Measurements from ENCODE around the gene SH3BP5. TPM values are rescaled to one million over a fixed set of nuclear protein-coding genes. Genes with fewer than 3 reads are reported as not detected.

The SH3BP5 gene
- total and polyA plus RNA-seq, 4 experiments from 2014 or later = 48.2 to 118 (median 56.3) TPM

- H3K27ac ChIP-seq (ENCODE audit: low read depth, low read length) = peak overlapping the region; percentile 37
- peak overlapping the region; percentile 71 to 99 (median 97) for H3K27ac Mint-ChIP-seq
Observed at GRCh38 chr3:15348246-15348645, 15.9 kb upstream of the SH3BP5 start.

GRCh38 chr3:15347737-15348110, 15.3 kb upstream of the SH3BP5 start:
- Histone ChIP-seq H3K27me3 (ENCODE audit: insufficient read depth, low read length) (no peaks in the 10 kb centered on the region), H3K9me3 (ENCODE audit: control insufficient read depth in 1 of 2, low read length in 2 of 2) (no peaks in the 10 kb centered on the region), H3K4me1 (ENCODE audit: insufficient read depth, low read length) (peaks cover 75% of the 10 kb centered on the region), H3K27ac (ENCODE audit: low read depth, low read length) (peak overlapping the region; percentile 37), H3K4me3 (ENCODE audit: low read length in 2 of 2) (peak overlapping the region; percentile 2 to 18), H3K36me3 (ENCODE audit: insufficient read depth, low read length) (no peaks in the 10 kb centered on the region)
- H3K4me1 Mint-ChIP-seq = peaks cover 47 to 89% (median 68%) of the 10 kb centered on the region in 4 donors
- ChIA-PET POLR2A (ENCODE audit: partially characterized antibody) (interaction anchor here (0.5 to 4.8 kb wide), 18 partner anchors 8 to 254 kb away, joined by 3 to 47 read pairs (median 6); partner anchors contain the start of genes BTD and SH3BP5), CTCF (ENCODE audit: partially characterized antibody) (interaction anchor here (0.7 to 6.6 kb wide), 11 partner anchors 8 to 80 kb away, joined by 3 to 51 read pairs (median 5); partner anchors contain the start of gene SH3BP5)
- H3K27me3 Mint-ChIP-seq = no peaks in the 10 kb centered on the region
- peaks cover 2 to 5% of the 10 kb centered on the region in 2 donors for H3K36me3 Mint-ChIP-seq
- H3K4me3 Mint-ChIP-seq = peak overlapping the region; percentile 75 to 93 (median 86)
- H3K9me3 Mint-ChIP-seq = peaks cover 0 to 17% (median 13%) of the 10 kb centered on the region in 8 donors
- intact Hi-C loops (cut with micrococcal nuclease) = loop anchor here (1.0 to 2.0 kb wide), 3 partner anchors 9 to 15 kb away; partner anchors contain the start of gene SH3BP5
- no peak for DNase-seq
- H3K27ac Mint-ChIP-seq = peak overlapping the region; percentile 91 to 99 (median 97)

More at GRCh38 chr3:15348246-15348645, 15.9 kb upstream of the SH3BP5 start:
- peaks cover 2 to 5% of the 10 kb centered on the region in 2 donors for H3K36me3 Mint-ChIP-seq
- H3K9me3 Mint-ChIP-seq = peaks cover 0 to 17% (median 13%) of the 10 kb centered on the region in 8 donors
- Histone ChIP-seq H3K4me1 (ENCODE audit: insufficient read depth, low read length) (peaks cover 74% of the 10 kb centered on the region), H3K27me3 (ENCODE audit: insufficient read depth, low read length) (no peaks in the 10 kb centered on the region), H3K36me3 (ENCODE audit: insufficient read depth, low read length) (no peaks in the 10 kb centered on the region), H3K4me3 (ENCODE audit: low read length in 2 of 2) (no peak overlapping the region), H3K9me3 (ENCODE audit: control insufficient read depth in 1 of 2, low read length in 2 of 2) (no peaks in the 10 kb centered on the region)
- ChIA-PET POLR2A (ENCODE audit: partially characterized antibody) (interaction anchor here (1.0 to 4.8 kb wide), 14 partner anchors 8 to 92 kb away, joined by 3 to 47 read pairs (median 6); partner anchors contain the start of gene SH3BP5), CTCF (ENCODE audit: partially characterized antibody) (interaction anchor here (0.7 to 6.6 kb wide), 11 partner anchors 10 to 80 kb away, joined by 3 to 51 read pairs (median 4); partner anchors contain the start of gene SH3BP5)
- intact Hi-C loops (cut with micrococcal nuclease) = no loop called here
- DNase-seq = no peak
- H3K4me3 Mint-ChIP-seq = peak overlapping the region in 7 of 8 donors; percentile 44 to 93 (median 86)
- no peaks in the 10 kb centered on the region for H3K27me3 Mint-ChIP-seq
- H3K4me1 Mint-ChIP-seq = peaks cover 49 to 85% (median 69%) of the 10 kb centered on the region in 4 donors

- Mint-ChIP-seq H3K9me3 (peaks cover 0 to 17% (median 9%) of the 10 kb centered on the region in 8 donors), H3K36me3 (peaks cover 2 to 5% of the 10 kb centered on the region in 2 donors), H3K27me3 (no peaks in the 10 kb centered on the region), H3K4me3 (peak overlapping the region; percentile 75 to 93 (median 86)), H3K27ac (peak overlapping the region; percentile 91 to 99 (median 97)), H3K4me1 (peaks cover 45 to 84% (median 68%) of the 10 kb centered on the region in 4 donors)
- Histone ChIP-seq H3K27ac (ENCODE audit: low read depth, low read length) (peak overlapping the region; percentile 37), H3K9me3 (ENCODE audit: control insufficient read depth in 1 of 2, low read length in 2 of 2) (no peaks in the 10 kb centered on the region), H3K36me3 (ENCODE audit: insufficient read depth, low read length) (no peaks in the 10 kb centered on the region), H3K4me1 (ENCODE audit: insufficient read depth, low read length) (peaks cover 75% of the 10 kb centered on the region), H3K4me3 (ENCODE audit: low read length in 2 of 2) (peak overlapping the region; percentile 8 to 20), H3K27me3 (ENCODE audit: insufficient read depth, low read length) (no peaks in the 10 kb centered on the region)
- POLR2A ChIA-PET (ENCODE audit: partially characterized antibody) = interaction anchor here (0.5 to 4.8 kb wide), 18 partner anchors 9 to 255 kb away, joined by 3 to 47 read pairs (median 6); partner anchors contain the start of genes BTD and SH3BP5
- CTCF ChIA-PET (ENCODE audit: partially characterized antibody) = interaction anchor here (0.7 to 6.6 kb wide), 10 partner anchors 8 to 79 kb away, joined by 3 to 51 read pairs (median 8); partner anchors contain the start of gene SH3BP5
- intact Hi-C loops (cut with micrococcal nuclease) = loop anchor here (1.0 to 2.0 kb wide), 3 partner anchors 9 to 16 kb away; partner anchors contain the start of gene SH3BP5
- DNase-seq = peak; percentile 70 to 77 (median 71)
Observed at GRCh38 chr3:15347063-15347736, 14.8 kb upstream of the SH3BP5 start.

- peaks cover 0 to 14% (median 8%) of the 10 kb centered on the region in 8 donors for H3K9me3 Mint-ChIP-seq
- Histone ChIP-seq H3K27me3 (ENCODE audit: insufficient read depth, low read length) (no peaks in the 10 kb centered on the region), H3K4me3 (ENCODE audit: low read length in 2 of 2) (peak overlapping the region; percentile 8 to 20), H3K27ac (ENCODE audit: low read depth, low read length) (no peak overlapping the region), H3K36me3 (ENCODE audit: insufficient read depth, low read length) (no peaks in the 10 kb centered on the region), H3K4me1 (ENCODE audit: insufficient read depth, low read length) (peaks cover 68% of the 10 kb centered on the region), H3K9me3 (ENCODE audit: control insufficient read depth in 1 of 2, low read length in 2 of 2) (no peaks in the 10 kb centered on the region)
- no peaks in the 10 kb centered on the region for H3K27me3 Mint-ChIP-seq
- peaks cover 2 to 5% of the 10 kb centered on the region in 2 donors for H3K36me3 Mint-ChIP-seq
- ChIA-PET POLR2A (ENCODE audit: partially characterized antibody) (interaction anchor here (0.6 to 4.8 kb wide), 12 partner anchors 9 to 255 kb away, joined by 3 to 47 read pairs (median 5); partner anchors contain the start of genes BTD and SH3BP5), CTCF (ENCODE audit: partially characterized antibody) (interaction anchor here (0.9 to 6.6 kb wide), 10 partner anchors 9 to 106 kb away, joined by 3 to 51 read pairs (median 10); partner anchors contain the start of gene SH3BP5)
- peak overlapping the region in 6 of 8 donors; percentile 23 to 93 (median 86) for H3K4me3 Mint-ChIP-seq
- intact Hi-C loops (cut with micrococcal nuclease) = loop anchor here (2.0 kb wide), 1 partner anchor 16 kb away; no protein-coding TSS in a partner anchor
- peak overlapping the region; percentile 91 to 99 (median 97) for H3K27ac Mint-ChIP-seq
- H3K4me1 Mint-ChIP-seq = peaks cover 45 to 78% (median 64%) of the 10 kb centered on the region in 4 donors
- DNase-seq = no peak
Observed at GRCh38 chr3:15346516-15346915, 14.1 kb upstream of the SH3BP5 start.

DNA sequence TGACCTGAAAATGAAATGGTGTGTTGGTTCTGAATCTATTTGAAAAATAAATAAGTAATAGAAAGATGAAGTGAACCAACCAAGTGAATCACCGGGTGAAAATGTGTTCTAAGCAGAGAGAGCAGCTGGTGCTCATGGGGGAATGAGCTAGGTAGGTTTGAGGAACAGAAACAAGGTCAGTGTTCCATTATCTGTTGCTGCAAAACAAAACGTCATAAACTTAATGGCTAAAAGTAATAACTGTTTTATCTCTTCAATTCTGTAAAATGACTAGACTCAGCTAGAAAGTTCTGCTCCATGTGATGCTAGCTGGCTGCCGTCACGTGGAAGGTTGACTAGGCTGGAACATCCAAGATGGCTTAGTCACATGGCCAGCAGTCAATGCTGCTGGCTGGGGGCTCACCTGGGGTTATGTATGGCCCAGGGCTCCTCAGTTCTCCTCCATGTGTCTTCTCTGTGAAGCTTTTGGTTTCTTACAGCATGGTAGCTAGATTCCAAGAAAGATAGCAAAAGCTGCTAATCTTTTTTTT, 13.3 kb upstream of the SH3BP5 start:
- ChIA-PET POLR2A (ENCODE audit: partially characterized antibody) (interaction anchor here (0.6 to 4.8 kb wide), 10 partner anchors 9 to 140 kb away, joined by 3 to 47 read pairs (median 4); partner anchors contain the start of genes CAPN7 and SH3BP5), CTCF (ENCODE audit: partially characterized antibody) (interaction anchor here (0.5 to 6.6 kb wide), 11 partner anchors 10 to 118 kb away, joined by 3 to 51 read pairs (median 5); partner anchors contain the start of gene SH3BP5)
- intact Hi-C loops (cut with micrococcal nuclease) = loop anchor here (2.0 kb wide), 1 partner anchor 17 kb away; no protein-coding TSS in a partner anchor
- Histone ChIP-seq H3K4me1 (ENCODE audit: insufficient read depth, low read length) (peaks cover 64% of the 10 kb centered on the region), H3K36me3 (ENCODE audit: insufficient read depth, low read length) (no peaks in the 10 kb centered on the region), H3K4me3 (ENCODE audit: low read length in 2 of 2) (no peak overlapping the region), H3K27me3 (ENCODE audit: insufficient read depth, low read length) (no peaks in the 10 kb centered on the region), H3K27ac (ENCODE audit: low read depth, low read length) (no peak overlapping the region), H3K9me3 (ENCODE audit: control insufficient read depth in 1 of 2, low read length in 2 of 2) (no peaks in the 10 kb centered on the region)
- Mint-ChIP-seq H3K4me1 (peaks cover 51 to 79% (median 67%) of the 10 kb centered on the region in 4 donors), H3K27me3 (no peaks in the 10 kb centered on the region), H3K9me3 (peaks cover 0 to 13% (median 5%) of the 10 kb centered on the region in 8 donors), H3K4me3 (peak overlapping the region in 6 of 8 donors; percentile 23 to 70 (median 41)), H3K27ac (peak overlapping the region; percentile 36 to 91 (median 71)), H3K36me3 (peaks cover 2 to 5% of the 10 kb centered on the region in 2 donors)
- peak in 2 of 5 donors; percentile 21 to 31 for DNase-seq

DNA sequence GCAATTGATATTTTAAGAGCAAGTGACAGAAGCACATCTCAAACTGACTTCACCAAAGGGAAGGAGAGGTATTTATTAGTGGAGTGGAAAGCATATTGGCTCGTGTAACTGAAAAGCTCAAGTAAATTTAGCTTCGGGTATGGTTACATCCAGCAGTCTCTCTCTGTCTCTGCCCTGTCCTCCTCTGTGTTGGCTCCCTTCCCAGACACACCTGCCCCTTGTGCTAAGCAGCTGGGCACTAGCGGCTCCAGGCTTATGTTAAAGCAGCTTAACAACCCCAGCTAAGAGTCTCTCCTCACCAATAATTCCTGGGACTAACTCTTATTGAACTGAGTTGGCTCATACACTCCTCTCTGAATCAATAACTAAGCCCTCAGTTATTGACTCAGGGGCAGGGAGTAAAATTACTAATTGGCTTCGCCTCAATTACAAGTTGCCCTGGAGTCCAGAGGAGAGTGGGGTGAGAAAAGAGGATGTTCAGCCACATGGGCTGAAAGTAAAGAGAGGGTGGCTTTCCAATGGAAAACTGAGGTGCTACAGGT, 12.8 kb upstream of the SH3BP5 start:
- Mint-ChIP-seq H3K27ac (peak overlapping the region; percentile 36 to 91 (median 74)), H3K36me3 (peaks cover under 1 to 2% of the 10 kb centered on the region in 2 donors), H3K4me3 (peak overlapping the region in 5 of 8 donors; percentile 23 to 70 (median 42)), H3K9me3 (peaks cover 0 to 8% (median 2%) of the 10 kb centered on the region in 8 donors), H3K27me3 (no peaks in the 10 kb centered on the region), H3K4me1 (peaks cover 47 to 73% (median 61%) of the 10 kb centered on the region in 4 donors)
- intact Hi-C loops (cut with micrococcal nuclease) = no loop called here
- Histone ChIP-seq H3K4me1 (ENCODE audit: insufficient read depth, low read length) (peaks cover 59% of the 10 kb centered on the region), H3K4me3 (ENCODE audit: low read length in 2 of 2) (no peak overlapping the region), H3K27me3 (ENCODE audit: insufficient read depth, low read length) (no peaks in the 10 kb centered on the region), H3K27ac (ENCODE audit: low read depth, low read length) (no peak overlapping the region), H3K9me3 (ENCODE audit: control insufficient read depth in 1 of 2, low read length in 2 of 2) (no peaks in the 10 kb centered on the region), H3K36me3 (ENCODE audit: insufficient read depth, low read length) (no peaks in the 10 kb centered on the region)
- no peak for DNase-seq
- CTCF ChIA-PET (ENCODE audit: partially characterized antibody) = interaction anchor here (0.5 to 6.6 kb wide), 10 partner anchors 10 to 118 kb away, joined by 3 to 51 read pairs (median 5); partner anchors contain the start of gene SH3BP5
- POLR2A ChIA-PET (ENCODE audit: partially characterized antibody) = interaction anchor here (0.6 to 4.8 kb wide), 7 partner anchors 11 to 139 kb away, joined by 3 to 47 read pairs (median 5); partner anchors contain the start of genes CAPN7 and SH3BP5

All from CD4-positive, alpha-beta memory T cell (primary cell).